Endothelial cell of umbilical vein (primary cell): ENCODE measurements around the gene TRAP1. TPM values are rescaled to one million over a fixed set of nuclear protein-coding genes. Genes with fewer than 3 reads are reported as not detected.

Source experiments
- BruUV-seq: library from RNA; stranded (reverse); fragments of 400-500 nt; replicated peaks from 2 replicates; lab custom pipeline; 2021; lab: Mats Ljungman, UMichigan
- CTCF ChIA-PET: fragments of 300-600, 350-600 bp; sonication (Branson Sonifier 250); formaldehyde crosslinking; loops from one replicate; lab custom pipeline; 2021; ENCODE audit warnings: antibody characterized with exemption, inconsistent platforms; lab: Charles Lee
- POLR2A ChIA-PET: fragments of 300-600, 350-600 bp; sonication (Branson Sonifier 250); formaldehyde crosslinking; loops from one replicate; lab custom pipeline; 2021; ENCODE audit warnings: antibody characterized with exemption, inconsistent platforms; lab: Charles Lee
- DNase-seq: peaks from one replicate; pipeline ENCODE4 v3.0.0-alpha.2; 2011; ENCODE audit warnings: low read depth, low spot score
- FAIRE-seq: peaks from 2 replicates; lab custom pipeline; 2011; peaks lifted over from hg19 to GRCh38; lab: Jason Lieb, UNC
- H2AFZ ChIP-seq: 2 replicates; pipeline ENCODE4 v1.6.0; 2012; ENCODE audit warnings: low read depth, low read length, control low read depth, inconsistent platforms
- H3K27ac ChIP-seq: 2 replicates; pipeline ENCODE4 v1.5.1; 2011; ENCODE audit warnings: low read depth, mild to moderate bottlenecking, control low read depth, low read length, moderate library complexity; ENCODE audit not compliant: insufficient read depth
- H3K27me3 ChIP-seq, 2 experiments: 2 replicates each; pipeline versions ENCODE4 v1.6.0 to v1.6.1; 2011; ENCODE audit warnings: low read length in 2 of 2, mixed read lengths in 1 of 2; ENCODE audit not compliant: control insufficient read depth in 2 of 2, insufficient read depth in 2 of 2
- H3K36me3 ChIP-seq, 2 experiments: 2 replicates in 1 of 2; 3 replicates in 1 of 2; pipeline ENCODE4 v1.5.1; 2011; ENCODE audit warnings: low read length in 2 of 2, mild to moderate bottlenecking in 1 of 2, moderate library complexity in 1 of 2; ENCODE audit not compliant: control insufficient read depth in 2 of 2, insufficient read depth in 2 of 2; ENCODE audit errors: extremely low read depth in 1 of 2
- H3K4me1 ChIP-seq: 3 replicates; pipeline ENCODE4 v1.5.1; 2011; ENCODE audit warnings: mild to moderate bottlenecking, low read length; ENCODE audit not compliant: control insufficient read depth, insufficient read depth; ENCODE audit errors: extremely low read depth
- H3K4me2 ChIP-seq: 2 replicates; pipeline ENCODE4 v1.6.1; 2011; ENCODE audit warnings: low read length, control low read depth, mixed read lengths; ENCODE audit not compliant: insufficient read depth
- H3K4me3 ChIP-seq, 3 experiments: fragments of 200-600 bp in 1 of 3; sonication (generic), shearing (Covaris generic) in 1 of 3; replicated peaks in 1 of 3; 2 replicates each; pipeline ENCODE4 v1.5.1; 2011 to 2016; ENCODE audit warnings: control low read depth in 3 of 3, low read length in 3 of 3, mild to moderate bottlenecking in 2 of 3, inconsistent platforms in 1 of 3, low read depth in 1 of 3, moderate library complexity in 1 of 3; ENCODE audit not compliant: insufficient read depth in 1 of 3
- H3K79me2 ChIP-seq: 2 replicates; pipeline ENCODE4 v1.6.0; 2012; ENCODE audit warnings: low read length, inconsistent platforms; ENCODE audit not compliant: control insufficient read depth, insufficient read depth
- H3K9ac ChIP-seq: replicated peaks from 2 replicates; pipeline ENCODE3; 2011; ENCODE audit warnings: low read length, control low read depth; ENCODE audit not compliant: insufficient read depth; ENCODE audit errors: extremely low read depth
- H3K9me1 ChIP-seq: replicated peaks from 3 replicates; pipeline ENCODE4 v1.6.0; 2011; ENCODE audit warnings: mild to moderate bottlenecking, low read length; ENCODE audit not compliant: control insufficient read depth, insufficient read depth; ENCODE audit errors: extremely low read depth
- H3K9me3 ChIP-seq: replicated peaks from 2 replicates; pipeline ENCODE4 v1.5.1; 2012; ENCODE audit warnings: low read length, inconsistent platforms; ENCODE audit not compliant: control insufficient read depth, insufficient read depth
- H4K20me1 ChIP-seq: replicated peaks from 2 replicates; pipeline ENCODE3; 2011; ENCODE audit warnings: mild to moderate bottlenecking, low read length; ENCODE audit not compliant: control insufficient read depth, insufficient read depth; ENCODE audit errors: extremely low read depth
- CTCF ChIP-seq, 2 donors: IDR thresholded peaks; 1 replicate in 1 of 2; 2 replicates in 1 of 2; pipeline ENCODE4 v1.5.1; 2011; ENCODE audit warnings: low read length in 2 of 2, mild to moderate bottlenecking in 2 of 2, moderate library complexity in 2 of 2, control low read depth in 1 of 2, inconsistent platforms in 1 of 2, low read depth in 1 of 2; ENCODE audit not compliant: insufficient read depth in 1 of 2; ENCODE audit errors: extremely low read depth in 1 of 2
- EZH2 ChIP-seq: IDR thresholded peaks from 2 replicates; pipeline ENCODE4 v1.6.1; 2012; ENCODE audit warnings: borderline replicate concordance, low read depth, mild to moderate bottlenecking, moderate library complexity, low read length, inconsistent platforms; ENCODE audit not compliant: severe bottlenecking
- FOS ChIP-seq: IDR thresholded peaks from 2 replicates; pipeline ENCODE4 v1.6.1; 2011; ENCODE audit warnings: mild to moderate bottlenecking, low read length, moderate library complexity, borderline replicate concordance; ENCODE audit not compliant: insufficient read depth
- GATA2 ChIP-seq: IDR thresholded peaks from 2 replicates; pipeline ENCODE4 v1.7.0; 2011; ENCODE audit warnings: low read depth, mild to moderate bottlenecking, moderate library complexity, mixed read lengths, low read length; ENCODE audit not compliant: insufficient read length, insufficient read depth
- JUN ChIP-seq: IDR thresholded peaks from 2 replicates; pipeline ENCODE4 v1.6.1; 2011; ENCODE audit warnings: borderline replicate concordance, low read depth; ENCODE audit not compliant: insufficient read length, insufficient read depth
- MAX ChIP-seq: IDR thresholded peaks from 2 replicates; pipeline ENCODE4 v1.6.1; 2011; ENCODE audit not compliant: insufficient read depth, insufficient read length
- MYC ChIP-seq: IDR thresholded peaks from one replicate; pipeline ENCODE4 v1.6.1; 2011; ENCODE audit warnings: mild to moderate bottlenecking, low read depth, low read length
- POLR2A ChIP-seq: IDR thresholded peaks from 2 replicates; pipeline ENCODE4 v1.6.1; 2012; ENCODE audit warnings: low read depth, mild to moderate bottlenecking, control low read depth, low read length
- POLR2AphosphoS5 ChIP-seq: IDR thresholded peaks from 2 replicates; pipeline ENCODE4 v1.6.1; 2012; ENCODE audit warnings: low read depth, mild to moderate bottlenecking, control low read depth, low read length, moderate library complexity; ENCODE audit not compliant: insufficient read depth
- dilution Hi-C: fragments of 300-500 bp; cut with MboI; formaldehyde crosslinking; loops from one replicate; pipeline ENCODE4 v1.15.0; 2019; ENCODE audit warnings: low sequenced_read_pairs; ENCODE audit not compliant: extremely low pct_ligation_motif_present
- intact Hi-C: fragments of 100-400 bp; cut with micrococcal nuclease; formaldehyde crosslinking; loops from one replicate; pipeline ENCODE4 v1.10.0; 2022
- polyA plus RNA-seq, 4 experiments: library from polyadenylated mRNA; depleted of rRNA in 3 of 4; stranded (reverse) in 3 of 4; unstranded in 1 of 4; fragments of >200 nt; gene quantifications; 2 replicates each; pipeline versions ENCODE4 v1.2.1 to v1.2.3, GENCODE V29; 2011 to 2012; ENCODE audit warnings: missing spikeins in 1 of 4
- total RNA-seq: library from RNA; stranded (reverse); gene quantifications from 2 replicates; pipeline ENCODE4 v1.2.3, GENCODE V29; 2021

Gene TRAP1
- total and polyA plus RNA-seq, 2 donors (not counting 3 experiments of a cell fraction or from before 2014, with no cell fraction given) = 95.6 to 102 TPM

GRCh38 chr16:3760518-3760917 lies 43.2 kb upstream of the TRAP1 start:
- POLR2A ChIA-PET = no interaction called here
- DNase-seq = no peak
- no peaks in the 10 kb centered on the region for H3K9me3 ChIP-seq
- BruUV-seq = no TSS peak
- peaks cover 14 to 21% of the 10 kb centered on the region in 2 experiments for H3K36me3 ChIP-seq
- dilution Hi-C loops (no loop called here), intact Hi-C loops (no loop called here)
- TF ChIP-seq POLR2A (no peak), JUN (no peak), FOS (no peak), CTCF (IDR thresholded peaks at IDR 0.05; ENCODE audit: extremely low read depth in 1 of 2, insufficient read depth in 1 of 2, low read depth in 1 of 2, low read length in 2 of 2) (no peak)
- H2AFZ ChIP-seq = no peak overlapping the region
- no peak overlapping the region for H3K4me2 ChIP-seq
- CTCF ChIA-PET = interaction anchor here (0.7 kb wide), 1 partner anchor 12 kb away, joined by 4 read pairs; no protein-coding TSS in a partner anchor
- no peaks in the 10 kb centered on the region for H4K20me1 ChIP-seq
- no peaks in the 10 kb centered on the region for H3K9me1 ChIP-seq
- H3K27ac ChIP-seq = no peak overlapping the region
- H3K4me1 ChIP-seq = no peaks in the 10 kb centered on the region
- no peaks in the 10 kb centered on the region for H3K79me2 ChIP-seq
- no peaks in the 10 kb centered on the region for H3K27me3 ChIP-seq
- no peak for FAIRE-seq
- H3K4me3 ChIP-seq = no peak overlapping the region
- no peak overlapping the region for H3K9ac ChIP-seq

- Histone ChIP-seq H4K20me1 (no peaks in the 10 kb centered on the region), H3K4me3 (no peak overlapping the region), H2AFZ (no peak overlapping the region), H3K4me1 (no peaks in the 10 kb centered on the region), H3K9me1 (no peaks in the 10 kb centered on the region), H3K27ac (no peak overlapping the region), H3K36me3 (peaks cover 14 to 18% of the 10 kb centered on the region in 2 experiments), H3K9me3 (no peaks in the 10 kb centered on the region), H3K27me3 (no peaks in the 10 kb centered on the region), H3K9ac (no peak overlapping the region), H3K79me2 (no peaks in the 10 kb centered on the region), H3K4me2 (no peak overlapping the region)
- TF ChIP-seq MAX = no peak
- TF ChIP-seq POLR2AphosphoS5 = no peak
- no peak for TF ChIP-seq FOS
- TF ChIP-seq CTCF (IDR thresholded peaks at IDR 0.05; ENCODE audit: extremely low read depth in 1 of 2, insufficient read depth in 1 of 2, low read depth in 1 of 2, low read length in 2 of 2) = no peak
- TF ChIP-seq MYC = no peak
- TF ChIP-seq POLR2A = no peak
- no peak for TF ChIP-seq EZH2
- no peak for TF ChIP-seq JUN
- TF ChIP-seq GATA2 = no peak
- POLR2A ChIA-PET = no interaction called here
- dilution Hi-C loops = no loop called here
- intact Hi-C loops = no loop called here
- CTCF ChIA-PET = interaction anchor here (1.6 kb wide), 1 partner anchor 12 kb away, joined by 3 read pairs; no protein-coding TSS in a partner anchor
- DNase-seq (no peak), FAIRE-seq (no peak)
- no TSS peak for BruUV-seq
Observed at GRCh38 chr16:3759736-3760135, 42.4 kb upstream of the TRAP1 start.
